22Rv1 (cell line): ENCODE results near the gene LCA5L.

Experiments
- H3K27ac ChIP-seq: fragments of 450-650 bp; 2 replicates; pipeline ENCODE4 v1.5.1; 2017
- CTCF ChIP-seq: fragments of 450-650 bp; IDR thresholded peaks from 2 replicates; pipeline ENCODE4 v1.5.1; 2017; ENCODE audit warnings: mild to moderate bottlenecking
- ZFX ChIP-seq: fragments of 450-650 bp; IDR thresholded peaks from 2 replicates; pipeline ENCODE4 v1.6.1; 2017; ENCODE audit warnings: antibody characterized with exemption, borderline replicate concordance

Gene LCA5L

DNA sequence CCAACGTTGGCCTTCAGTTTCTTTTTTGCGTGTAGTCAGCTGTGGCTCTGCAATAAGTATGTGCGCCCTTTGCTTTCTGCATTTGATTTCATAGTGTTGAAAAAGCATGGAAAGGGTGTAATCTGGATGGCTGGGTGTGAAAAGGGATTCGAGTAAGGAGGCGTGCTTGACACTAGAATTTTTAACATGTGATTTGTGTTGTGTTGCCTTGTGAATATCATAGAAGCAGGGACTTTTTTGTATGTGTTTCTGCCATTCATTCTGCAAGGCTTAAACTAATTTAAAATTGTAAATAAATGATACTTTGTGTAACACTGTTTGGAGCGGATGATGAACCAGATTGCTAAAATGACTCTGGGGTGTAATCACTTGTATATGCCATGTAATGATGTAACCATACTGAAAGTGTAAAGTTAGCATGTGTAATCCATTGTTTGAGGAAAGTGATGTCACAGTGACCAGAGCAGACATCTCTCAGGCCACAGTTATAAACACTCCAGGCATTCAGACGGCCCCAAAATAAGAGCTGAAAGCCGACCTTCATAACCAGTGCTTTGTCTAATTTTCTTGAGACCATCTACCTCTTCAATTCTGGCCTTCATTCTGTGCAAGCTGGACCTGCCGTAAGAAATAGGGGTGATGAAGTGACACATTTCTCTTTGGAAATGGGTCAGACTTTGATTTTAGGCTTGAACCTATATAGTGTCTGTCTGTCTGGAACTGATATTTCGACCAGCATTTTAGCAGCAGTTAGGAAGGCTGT, 6.8 kb upstream of the LCA5L start:
- TF ChIP-seq ZFX (no peak), CTCF (no peak)
- H3K27ac ChIP-seq, result peak overlapping the region; percentile 68

- TF ChIP-seq ZFX, result no peak
- peak within 1 kb of the TSS; percentile 68 for H3K27ac ChIP-seq
These were observed 6.0 kb upstream of the LCA5L start, which contains the start of gene SH3BGR for GRCh38 chr21:39451332-39452206. Gene SH3BGR (plus strand): TSS chr21:39451970. CDS start chr21:39452097, 127 bp downstream.

DNA sequence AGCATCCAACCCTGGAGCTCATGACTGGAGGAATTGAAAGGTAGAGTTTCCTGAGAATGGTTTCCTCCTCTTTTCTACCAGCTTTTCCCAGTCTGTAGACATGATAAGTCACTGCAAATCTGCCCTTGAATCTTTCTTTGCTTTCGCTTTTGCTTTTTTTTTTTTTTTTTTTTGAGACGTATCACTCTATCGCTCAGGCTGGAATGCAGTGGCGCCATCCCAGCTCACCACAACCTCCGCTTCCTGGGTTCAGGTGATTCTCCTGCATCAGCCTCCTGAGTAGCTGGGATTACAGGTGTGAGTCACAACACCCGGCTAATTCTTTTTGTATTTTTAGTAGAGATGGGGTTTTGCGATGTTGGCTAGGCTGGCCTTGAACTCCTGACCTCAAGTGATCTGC, 1.7 kb upstream of the LCA5L start:
- H3K27ac ChIP-seq, result no peak overlapping the region
- no peak for TF ChIP-seq CTCF
- no peak for TF ChIP-seq ZFX

GRCh38 chr21:39444421-39445180, 977 bp downstream of the LCA5L start:
- TF ChIP-seq ZFX (no peak), CTCF (no peak)
- peak overlapping the region; percentile 77; the same call in 1 of the 2 replicates for H3K27ac ChIP-seq

DNA sequence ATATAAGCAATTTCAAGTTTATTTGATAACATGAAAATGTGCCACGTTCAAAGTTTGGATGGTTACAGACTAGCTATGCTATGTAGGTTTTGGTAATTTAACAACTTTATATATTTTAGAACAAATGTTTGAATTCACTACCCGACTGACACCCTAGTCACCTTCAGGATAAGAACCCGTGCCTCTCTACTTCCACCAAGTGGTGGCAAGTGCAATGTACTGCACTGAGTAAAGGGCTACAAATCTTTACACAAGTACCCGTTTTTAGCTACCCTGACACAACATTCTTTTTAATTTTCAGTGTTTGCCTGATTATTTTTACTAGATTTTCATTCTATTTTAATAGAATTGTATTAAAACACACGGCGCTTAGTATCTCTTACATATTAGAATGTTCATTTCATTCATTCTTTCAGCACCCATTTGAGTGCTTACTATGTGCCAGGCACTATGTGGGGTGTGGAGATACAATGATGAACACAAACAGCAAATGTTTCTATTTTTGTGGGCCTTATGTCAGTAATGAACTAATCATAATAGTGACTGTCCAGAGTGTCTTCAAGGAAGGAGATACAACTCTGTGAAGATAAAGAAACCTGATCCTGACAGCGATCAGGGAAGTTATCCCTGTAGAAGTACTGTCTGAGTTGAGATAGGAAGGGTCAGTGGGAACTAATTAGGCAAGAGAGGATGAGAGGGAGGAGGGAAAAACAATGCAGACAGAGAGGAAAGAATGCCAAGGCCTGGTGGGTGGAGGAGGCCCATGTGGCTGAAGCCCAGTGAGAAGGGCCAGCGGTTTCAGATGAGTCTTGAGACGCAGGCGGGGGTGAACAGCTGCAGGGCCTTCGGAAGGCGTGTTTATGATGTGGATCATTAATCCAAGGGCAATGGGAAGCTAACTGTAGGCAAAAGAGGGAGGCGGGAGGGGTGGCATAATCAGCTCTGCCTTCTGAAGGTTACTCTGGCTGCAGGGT, 3.8 kb downstream of the LCA5L start:
- TF ChIP-seq ZFX (no peak), CTCF (peak; percentile 89)
- no peak overlapping the region for H3K27ac ChIP-seq

DNA sequence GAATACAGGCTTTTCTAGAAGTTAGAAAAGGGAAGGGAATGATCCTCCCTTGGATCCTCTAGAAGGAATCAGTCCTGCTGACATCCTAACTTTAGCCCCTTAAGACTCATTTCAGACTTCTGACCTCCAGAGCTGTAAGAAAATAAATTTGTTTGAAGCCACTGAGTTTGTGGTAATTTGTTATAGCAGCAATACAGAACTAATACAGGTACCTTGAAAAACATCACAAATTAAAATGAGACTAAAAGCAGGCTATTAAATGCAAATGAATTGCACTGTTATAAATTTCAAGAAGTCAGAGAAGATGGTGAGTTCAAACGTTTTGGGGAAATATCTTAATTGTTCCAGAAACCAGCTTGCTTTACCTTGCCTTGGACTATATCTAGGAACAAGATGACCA, 6.3 kb downstream of the LCA5L start:
- no peak overlapping the region for H3K27ac ChIP-seq
- no peak for TF ChIP-seq ZFX

GRCh38 chr21:39434950-39435349, 10.6 kb downstream of the LCA5L start:
- H3K27ac ChIP-seq, result no peak overlapping the region
- TF ChIP-seq ZFX (no peak), CTCF (no peak)
